DOHH2 (cell line): Measurements from ENCODE around the gene ITPRID2.

ENCODE experiments used
- CTCF ChIP-seq: fragments of 200-600 bp; sonication (generic); IDR thresholded peaks from one replicate; pipeline ENCODE4 v1.5.1; 2014; ENCODE audit warnings: antibody characterized with exemption, mild to moderate bottlenecking, low read depth, low read length; ENCODE audit not compliant: poor library complexity, severe bottlenecking
- EZH2phosphoT487 ChIP-seq: fragments of 200-600 bp; sonication (generic); IDR thresholded peaks from 2 replicates; pipeline ENCODE4 v1.6.1; 2017; ENCODE audit warnings: borderline replicate concordance, mild to moderate bottlenecking, antibody characterized with exemption, low read length, moderate library complexity, mixed read lengths

DNA sequence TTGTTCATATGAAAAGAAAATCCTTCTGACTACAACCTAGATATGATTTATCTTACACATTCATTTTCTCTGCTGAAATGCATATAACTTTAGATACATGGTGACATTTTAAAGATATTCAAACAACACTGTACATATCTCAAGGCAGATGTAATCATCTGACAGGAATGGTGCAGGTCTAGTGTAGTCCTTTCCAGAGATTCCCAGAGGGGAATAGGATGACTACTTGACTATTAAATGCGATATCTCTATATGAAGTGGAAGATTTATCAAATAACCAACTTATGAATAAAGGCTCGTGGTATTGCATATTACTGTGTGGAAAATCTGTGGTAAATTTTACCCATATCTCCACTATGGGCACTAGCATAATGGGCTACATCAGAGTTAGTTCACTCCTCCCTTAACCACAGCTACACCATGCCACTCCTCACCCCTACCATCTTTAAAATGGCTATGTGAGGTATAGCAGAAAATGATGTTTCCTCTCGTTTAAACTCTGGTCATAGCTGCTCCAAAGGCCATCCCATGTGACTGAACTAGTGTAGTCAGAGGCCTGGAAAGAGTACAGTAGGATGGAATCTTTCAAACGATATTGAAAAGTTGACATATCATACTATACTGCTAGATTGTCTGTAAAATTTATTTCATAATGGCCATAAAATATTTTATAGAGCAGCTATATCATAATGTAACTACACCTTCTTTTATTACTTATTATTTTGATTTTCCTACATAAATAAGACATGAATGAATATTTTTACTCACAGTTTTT lies 9.1 kb upstream of the ITPRID2 start:
- TF ChIP-seq CTCF (no peak), EZH2phosphoT487 (no peak)
